ENCODE data around the gene ZSWIM9.

GRCh38 chr19:48186015-48186414 lies 15.5 kb downstream of the ZSWIM9 start:
- TF ChIP-seq POLR2A (IDR thresholded peaks at IDR 0.05), result no peak
- TF ChIP-seq, protein P1, sequence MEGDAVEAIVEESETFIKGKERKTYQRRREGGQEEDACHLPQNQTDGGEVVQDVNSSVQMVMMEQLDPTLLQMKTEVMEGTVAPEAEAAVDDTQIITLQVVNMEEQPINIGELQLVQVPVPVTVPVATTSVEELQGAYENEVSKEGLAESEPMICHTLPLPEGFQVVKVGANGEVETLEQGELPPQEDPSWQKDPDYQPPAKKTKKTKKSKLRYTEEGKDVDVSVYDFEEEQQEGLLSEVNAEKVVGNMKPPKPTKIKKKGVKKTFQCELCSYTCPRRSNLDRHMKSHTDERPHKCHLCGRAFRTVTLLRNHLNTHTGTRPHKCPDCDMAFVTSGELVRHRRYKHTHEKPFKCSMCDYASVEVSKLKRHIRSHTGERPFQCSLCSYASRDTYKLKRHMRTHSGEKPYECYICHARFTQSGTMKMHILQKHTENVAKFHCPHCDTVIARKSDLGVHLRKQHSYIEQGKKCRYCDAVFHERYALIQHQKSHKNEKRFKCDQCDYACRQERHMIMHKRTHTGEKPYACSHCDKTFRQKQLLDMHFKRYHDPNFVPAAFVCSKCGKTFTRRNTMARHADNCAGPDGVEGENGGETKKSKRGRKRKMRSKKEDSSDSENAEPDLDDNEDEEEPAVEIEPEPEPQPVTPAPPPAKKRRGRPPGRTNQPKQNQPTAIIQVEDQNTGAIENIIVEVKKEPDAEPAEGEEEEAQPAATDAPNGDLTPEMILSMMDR (IDR thresholded peaks at IDR 0.05), result no peak

Data from vagina (tissue), 2 donors.